ENCODE results near the gene PGAM1.

DNA sequence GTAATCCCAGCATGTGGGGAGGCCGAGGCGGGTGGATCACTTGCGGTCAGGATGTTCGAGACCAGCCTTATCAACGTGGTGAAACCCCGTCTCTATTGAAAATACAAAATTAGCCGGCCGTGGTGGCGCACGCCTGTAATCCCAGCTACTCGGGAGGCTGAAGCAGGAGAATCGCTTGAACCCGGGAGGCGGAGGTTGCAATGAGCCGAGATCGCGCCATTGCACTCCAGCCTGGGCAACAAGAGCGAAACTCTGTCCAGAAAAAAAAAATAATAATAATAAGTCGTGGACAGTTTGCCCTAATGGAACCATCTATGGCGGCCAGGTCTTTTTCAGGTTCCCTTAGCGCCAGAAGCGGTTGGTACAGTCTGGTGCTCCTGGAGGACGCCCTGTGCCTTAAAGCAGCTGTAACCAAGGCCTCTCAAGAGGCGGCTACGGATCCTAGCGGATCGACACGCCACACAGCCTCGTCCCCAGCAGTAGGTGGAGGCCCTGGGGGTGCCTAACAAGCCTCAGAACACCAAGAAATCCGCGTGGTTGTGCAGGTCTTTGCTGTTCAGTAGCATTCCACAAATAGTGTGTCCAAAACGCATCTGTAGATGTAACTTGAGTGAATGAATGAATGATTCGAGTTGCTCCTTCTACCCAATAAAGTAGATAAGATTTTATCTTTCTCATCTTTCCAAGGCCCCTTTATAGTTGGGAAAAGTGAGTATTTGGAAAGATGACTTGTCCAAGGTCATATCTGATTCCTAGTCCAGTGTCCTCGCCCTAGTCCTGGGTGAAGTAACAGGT is 982 bp downstream of the PGAM1 start:
- TF ChIP-seq EZH2phosphoT487 (IDR thresholded peaks at IDR 0.05; ENCODE audit: insufficient read depth, low read depth) (no peak), EZH2 (IDR thresholded peaks at IDR 0.05; ENCODE audit: insufficient read depth, poor library complexity, severe bottlenecking) (no peak)

Measured in GM23248 (cell line).